HL-60 (cell line): ENCODE measurements around the gene NCOR2.

ENCODE experiments used
- DNase-seq, 2 experiments: peaks; one replicate each; pipeline ENCODE4 v3.0.0-alpha.2; 2010 to 2020; ENCODE audit warnings: low read depth in 1 of 2, low spot score in 1 of 2
- H3K27ac ChIP-seq: fragments of 250-450 bp; sonication (Bioruptor Pico); replicated peaks from 2 replicates; pipeline ENCODE4 v1.5.1; 2020; ENCODE audit warnings: mild to moderate bottlenecking, moderate library complexity
- H3K27me3 ChIP-seq: fragments of 250-450 bp; sonication (Bioruptor Pico); 2 replicates; pipeline ENCODE4 v1.5.1; 2021; ENCODE audit warnings: mild to moderate bottlenecking, moderate library complexity; ENCODE audit not compliant: insufficient read depth, poor library complexity, severe bottlenecking
- H3K4me3 ChIP-seq: replicated peaks from 2 replicates; pipeline ENCODE4 v1.5.1; 2011; ENCODE audit warnings: mild to moderate bottlenecking, control low read depth, low read length; ENCODE audit not compliant: insufficient read depth
- GABPA ChIP-seq: IDR thresholded peaks from 2 replicates; pipeline ENCODE4 v1.6.1; 2012; ENCODE audit warnings: low read depth
- POLR2AphosphoS5 ChIP-seq: IDR thresholded peaks from 2 replicates; pipeline ENCODE4 v1.6.1; 2012; ENCODE audit warnings: low read depth
- SPI1 ChIP-seq: IDR thresholded peaks from 2 replicates; pipeline ENCODE4 v1.6.1; 2012; ENCODE audit warnings: low read depth, mild to moderate bottlenecking, borderline replicate concordance
- TF ChIP-seq, protein P1 (sequence below): IDR thresholded peaks from one replicate; pipeline ENCODE4 v1.5.1; 2011; ENCODE audit warnings: low read length, control low read depth, inconsistent platforms; ENCODE audit not compliant: insufficient read depth
- TF ChIP-seq, protein P2 (sequence below): IDR thresholded peaks from 2 replicates; pipeline ENCODE4 v1.6.1; 2012; ENCODE audit warnings: low read depth; ENCODE audit not compliant: insufficient replicate concordance

The NCOR2 gene

DNA sequence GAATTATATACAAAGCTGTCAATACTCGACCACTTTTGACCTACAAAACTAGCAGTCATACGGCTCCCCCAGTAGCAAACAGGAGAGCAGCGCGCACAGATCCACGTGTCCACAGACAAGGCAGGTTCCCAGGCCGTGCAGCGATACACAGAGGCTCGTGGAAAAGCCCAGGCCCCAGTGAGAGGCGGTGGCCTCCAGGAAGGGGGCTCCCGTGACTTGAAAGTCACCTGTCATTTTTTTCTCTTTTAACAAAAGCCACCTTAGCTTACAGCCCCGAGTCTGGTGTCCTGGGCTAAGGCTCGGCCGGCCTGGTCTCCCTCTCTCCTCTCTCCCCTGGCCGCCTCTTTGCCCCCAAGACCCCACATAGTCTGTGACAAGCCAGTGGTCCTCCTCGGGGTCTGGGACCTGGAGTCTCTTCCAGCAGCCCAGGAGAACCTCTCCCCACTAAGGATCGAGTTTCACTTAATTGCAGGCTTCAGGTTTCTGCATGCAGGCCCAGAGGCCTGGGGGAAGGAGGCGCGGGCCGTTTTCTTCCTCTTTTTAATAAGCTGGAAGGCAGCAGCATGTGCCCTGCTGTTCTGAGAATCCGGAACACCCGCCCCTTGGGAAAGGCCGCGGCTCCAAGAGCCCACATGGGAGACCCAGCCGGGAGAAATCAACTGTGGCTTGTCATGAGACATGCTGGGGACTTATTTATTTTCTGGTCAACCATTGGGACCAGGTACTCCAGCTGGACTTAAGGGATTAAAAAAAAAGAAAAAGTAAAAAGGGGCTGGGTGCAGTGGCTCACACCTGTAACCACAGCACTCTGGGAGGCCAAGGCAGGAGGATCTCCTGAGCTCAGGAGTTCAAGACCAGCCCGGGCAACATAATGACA is 15.9 kb downstream of the NCOR2 start:
- peak overlapping the region; percentile 93 for H3K27ac ChIP-seq

DNA sequence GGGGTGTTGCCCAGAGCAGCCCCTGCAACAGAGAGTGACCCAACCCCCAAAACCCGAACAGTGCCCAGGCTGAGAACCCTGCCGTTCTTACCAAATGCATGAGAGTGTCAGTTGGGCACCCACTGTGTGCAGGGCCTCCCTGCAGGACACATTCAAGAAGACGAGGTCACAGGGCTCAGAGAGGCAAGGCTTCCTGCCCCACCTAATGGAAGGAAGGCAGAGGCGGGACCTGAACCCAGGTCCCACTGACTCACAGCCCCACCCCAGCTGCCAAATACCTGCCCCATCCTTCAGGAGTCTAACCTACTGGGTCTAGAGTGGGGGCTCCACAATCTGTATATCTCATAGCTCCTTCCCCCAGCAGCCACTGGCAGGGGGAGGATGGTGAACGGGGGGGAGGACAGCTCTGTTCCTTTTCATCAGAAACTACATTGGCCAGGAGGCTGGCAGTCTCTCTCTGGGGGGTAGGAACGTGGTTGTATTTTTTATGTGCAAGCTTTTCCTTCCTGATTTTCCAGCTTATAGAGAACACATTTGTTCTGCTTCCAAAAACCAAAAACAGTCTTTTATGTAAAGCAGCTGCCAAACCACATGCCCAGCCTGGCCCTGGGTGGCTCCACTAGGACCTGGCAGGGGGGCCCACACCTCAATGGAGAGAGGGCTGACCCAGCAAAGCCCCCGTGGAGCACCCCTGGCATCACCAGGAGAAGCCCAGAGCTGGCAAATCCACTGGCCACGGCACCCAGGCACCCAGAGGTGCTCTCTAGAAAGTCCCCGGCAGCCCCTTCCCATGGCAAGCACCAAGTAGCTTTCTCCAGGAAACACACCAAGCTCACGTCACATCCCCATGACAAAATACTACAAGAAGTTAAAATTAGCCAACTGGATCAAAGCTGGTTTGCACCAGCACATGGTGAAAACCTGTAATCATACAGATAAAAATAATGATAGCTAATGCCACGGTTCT is 17.0 kb downstream of the NCOR2 start:
- no peak overlapping the region for H3K4me3 ChIP-seq
- TF ChIP-seq, protein P1, sequence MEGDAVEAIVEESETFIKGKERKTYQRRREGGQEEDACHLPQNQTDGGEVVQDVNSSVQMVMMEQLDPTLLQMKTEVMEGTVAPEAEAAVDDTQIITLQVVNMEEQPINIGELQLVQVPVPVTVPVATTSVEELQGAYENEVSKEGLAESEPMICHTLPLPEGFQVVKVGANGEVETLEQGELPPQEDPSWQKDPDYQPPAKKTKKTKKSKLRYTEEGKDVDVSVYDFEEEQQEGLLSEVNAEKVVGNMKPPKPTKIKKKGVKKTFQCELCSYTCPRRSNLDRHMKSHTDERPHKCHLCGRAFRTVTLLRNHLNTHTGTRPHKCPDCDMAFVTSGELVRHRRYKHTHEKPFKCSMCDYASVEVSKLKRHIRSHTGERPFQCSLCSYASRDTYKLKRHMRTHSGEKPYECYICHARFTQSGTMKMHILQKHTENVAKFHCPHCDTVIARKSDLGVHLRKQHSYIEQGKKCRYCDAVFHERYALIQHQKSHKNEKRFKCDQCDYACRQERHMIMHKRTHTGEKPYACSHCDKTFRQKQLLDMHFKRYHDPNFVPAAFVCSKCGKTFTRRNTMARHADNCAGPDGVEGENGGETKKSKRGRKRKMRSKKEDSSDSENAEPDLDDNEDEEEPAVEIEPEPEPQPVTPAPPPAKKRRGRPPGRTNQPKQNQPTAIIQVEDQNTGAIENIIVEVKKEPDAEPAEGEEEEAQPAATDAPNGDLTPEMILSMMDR: no peak
- TF ChIP-seq, protein P2, sequence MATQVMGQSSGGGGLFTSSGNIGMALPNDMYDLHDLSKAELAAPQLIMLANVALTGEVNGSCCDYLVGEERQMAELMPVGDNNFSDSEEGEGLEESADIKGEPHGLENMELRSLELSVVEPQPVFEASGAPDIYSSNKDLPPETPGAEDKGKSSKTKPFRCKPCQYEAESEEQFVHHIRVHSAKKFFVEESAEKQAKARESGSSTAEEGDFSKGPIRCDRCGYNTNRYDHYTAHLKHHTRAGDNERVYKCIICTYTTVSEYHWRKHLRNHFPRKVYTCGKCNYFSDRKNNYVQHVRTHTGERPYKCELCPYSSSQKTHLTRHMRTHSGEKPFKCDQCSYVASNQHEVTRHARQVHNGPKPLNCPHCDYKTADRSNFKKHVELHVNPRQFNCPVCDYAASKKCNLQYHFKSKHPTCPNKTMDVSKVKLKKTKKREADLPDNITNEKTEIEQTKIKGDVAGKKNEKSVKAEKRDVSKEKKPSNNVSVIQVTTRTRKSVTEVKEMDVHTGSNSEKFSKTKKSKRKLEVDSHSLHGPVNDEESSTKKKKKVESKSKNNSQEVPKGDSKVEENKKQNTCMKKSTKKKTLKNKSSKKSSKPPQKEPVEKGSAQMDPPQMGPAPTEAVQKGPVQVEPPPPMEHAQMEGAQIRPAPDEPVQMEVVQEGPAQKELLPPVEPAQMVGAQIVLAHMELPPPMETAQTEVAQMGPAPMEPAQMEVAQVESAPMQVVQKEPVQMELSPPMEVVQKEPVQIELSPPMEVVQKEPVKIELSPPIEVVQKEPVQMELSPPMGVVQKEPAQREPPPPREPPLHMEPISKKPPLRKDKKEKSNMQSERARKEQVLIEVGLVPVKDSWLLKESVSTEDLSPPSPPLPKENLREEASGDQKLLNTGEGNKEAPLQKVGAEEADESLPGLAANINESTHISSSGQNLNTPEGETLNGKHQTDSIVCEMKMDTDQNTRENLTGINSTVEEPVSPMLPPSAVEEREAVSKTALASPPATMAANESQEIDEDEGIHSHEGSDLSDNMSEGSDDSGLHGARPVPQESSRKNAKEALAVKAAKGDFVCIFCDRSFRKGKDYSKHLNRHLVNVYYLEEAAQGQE: no peak
- TF ChIP-seq SPI1: no peak
- TF ChIP-seq POLR2AphosphoS5: no peak
- TF ChIP-seq GABPA: no peak
- peak overlapping the region; percentile 93 for H3K27ac ChIP-seq
- DNase-seq: peak in 1 of 2 experiments; percentile 66
- no peaks in the 10 kb centered on the region for H3K27me3 ChIP-seq

More for the DNA sequence above, 15.9 kb downstream of the NCOR2 start:
- DNase-seq: peak in 1 of 2 experiments; percentile 90
- Histone ChIP-seq H3K27me3 (no peaks in the 10 kb centered on the region), H3K4me3 (no peak overlapping the region)
- TF ChIP-seq SPI1: peak; percentile 45; the same call in 1 of the 2 replicates
- TF ChIP-seq GABPA: no peak

DNA sequence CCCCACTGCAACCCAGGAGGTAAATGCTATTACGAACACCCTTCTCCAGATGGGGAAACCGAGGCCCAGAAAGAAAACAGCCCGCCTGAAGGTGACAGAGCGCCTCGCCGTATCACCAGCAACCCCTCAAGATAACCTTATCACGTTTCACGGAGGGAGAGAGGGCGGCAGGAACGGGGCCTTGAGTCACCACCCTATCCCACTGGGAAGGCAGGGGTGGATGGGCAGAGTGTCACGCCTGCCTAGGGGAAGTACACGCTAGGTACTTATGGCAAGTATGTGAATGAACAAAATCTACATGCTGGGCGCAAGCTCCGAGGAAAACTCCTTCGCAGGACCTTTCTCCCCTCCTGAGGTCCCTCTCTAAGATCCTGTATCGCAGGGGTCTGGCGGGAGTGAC is 17.8 kb downstream of the NCOR2 start:
- Histone ChIP-seq H3K4me3 (no peak overlapping the region), H3K27ac (peak overlapping the region; percentile 93), H3K27me3 (no peaks in the 10 kb centered on the region)
- no peak for DNase-seq
- TF ChIP-seq SPI1: no peak
- TF ChIP-seq, protein P2: no peak
- no peak for TF ChIP-seq GABPA
- TF ChIP-seq, protein P1: no peak
- TF ChIP-seq POLR2AphosphoS5: no peak
